SK-N-SH (cell line): Measurements from ENCODE around the gene TTC7B. TPM values are rescaled to one million over a fixed set of nuclear protein-coding genes. Genes with fewer than 3 reads are reported as not detected.

Experiments
- CTCF ChIA-PET: fragments of 300-600, 350-600 bp; formaldehyde crosslinking; extraction: SDS; loops from one replicate; lab custom pipeline; 2021; lab: Yijun Ruan, JAX
- POLR2A ChIA-PET: fragments of 350-600 bp; sonication (Branson Sonifier 250); formaldehyde crosslinking; extraction: SDS; loops from one replicate; lab custom pipeline; 2020; ENCODE audit warnings: antibody characterized with exemption, inconsistent platforms; lab: Yijun Ruan, JAX
- DNase-seq: peaks from one replicate; pipeline ENCODE4 v3.0.0; 2012
- H2AFZ ChIP-seq: fragments of 200-600 bp; sonication (generic); 2 replicates; pipeline ENCODE4 v1.8.1; 2016; ENCODE audit warnings: antibody characterized with exemption, mild to moderate bottlenecking, low read depth
- H3F3A ChIP-seq: fragments of 200-600 bp; sonication (generic); replicated peaks from 2 replicates; pipeline ENCODE3; 2016; ENCODE audit warnings: antibody characterized with exemption, mild to moderate bottlenecking; ENCODE audit not compliant: insufficient read depth
- H3K27ac ChIP-seq, 2 experiments: fragments of 200-500 bp in 1 of 2; fragments of 200-600 bp in 1 of 2; sonication (Bioruptor generic) in 1 of 2; sonication (generic), shearing (Covaris generic) in 1 of 2; 2 replicates each; pipeline versions ENCODE4 v1.5.1 to v1.6.1; 2014 to 2016; ENCODE audit warnings: low read depth in 2 of 2, inconsistent platforms in 1 of 2, low read length in 1 of 2, mild to moderate bottlenecking in 1 of 2, mixed read lengths in 1 of 2
- H3K27me3 ChIP-seq: fragments of 200-600 bp; sonication (generic), shearing (Covaris generic); 2 replicates; pipeline ENCODE4 v1.6.1; 2016; ENCODE audit warnings: mixed run types; ENCODE audit not compliant: insufficient read depth
- H3K36me3 ChIP-seq, 2 experiments: fragments of 200-500 bp in 1 of 2; fragments of 200-600 bp in 1 of 2; sonication (Bioruptor generic) in 1 of 2; sonication (generic) in 1 of 2; replicated peaks in 1 of 2; 2 replicates each; pipeline versions ENCODE3 to v1.5.1; 2014 to 2016; ENCODE audit warnings: low read length in 1 of 2, mild to moderate bottlenecking in 1 of 2; ENCODE audit not compliant: insufficient read depth in 2 of 2, control insufficient read depth in 1 of 2
- H3K4me1 ChIP-seq, 2 experiments: fragments of 200-500 bp in 1 of 2; fragments of 200-600 bp in 1 of 2; sonication (Bioruptor generic) in 1 of 2; sonication (generic), shearing (Covaris generic) in 1 of 2; 2 replicates each; pipeline versions ENCODE4 v1.5.1 to v1.6.1; 2014 to 2016; ENCODE audit warnings: low read depth in 1 of 2, low read length in 1 of 2, mixed run types in 1 of 2; ENCODE audit not compliant: insufficient read depth in 2 of 2, control insufficient read depth in 1 of 2
- H3K4me2 ChIP-seq: fragments of 200-600 bp; sonication (generic), shearing (Covaris generic); 2 replicates; pipeline ENCODE4 v1.6.1; 2017; ENCODE audit warnings: mixed run types
- H3K4me3 ChIP-seq, 2 experiments: fragments of 200-500 bp in 1 of 2; fragments of 200-600 bp in 1 of 2; sonication (Bioruptor generic) in 1 of 2; sonication (generic), shearing (Covaris generic) in 1 of 2; 2 replicates each; pipeline versions ENCODE4 v1.5.1 to v1.8.1; 2014 to 2016; ENCODE audit warnings: low read depth in 2 of 2, inconsistent platforms in 1 of 2, low read length in 1 of 2, mild to moderate bottlenecking in 1 of 2, mixed read lengths in 1 of 2, moderate library complexity in 1 of 2
- H3K79me2 ChIP-seq: fragments of 200-600 bp; sonication (generic); 2 replicates; pipeline ENCODE4 v1.8.1; 2017; ENCODE audit warnings: mild to moderate bottlenecking; ENCODE audit not compliant: insufficient read depth
- H3K9ac ChIP-seq: fragments of 200-600 bp; sonication (generic); 2 replicates; pipeline ENCODE4 v1.6.1; 2017; ENCODE audit warnings: mixed run types
- H3K9me2 ChIP-seq: fragments of 200-600 bp; sonication (generic); 2 replicates; pipeline ENCODE4 v1.6.1; 2017; ENCODE audit warnings: mixed run types
- H3K9me3 ChIP-seq: fragments of 200-600 bp; sonication (generic); 2 replicates; pipeline ENCODE4 v1.6.1; 2017; ENCODE audit warnings: mixed run types, mild to moderate bottlenecking, moderate library complexity
- H4K20me1 ChIP-seq: fragments of 200-600 bp; sonication (generic); 2 replicates; pipeline ENCODE4 v1.6.1; 2017; ENCODE audit warnings: mild to moderate bottlenecking, mixed run types; ENCODE audit not compliant: insufficient read depth
- CTCF ChIP-seq: fragments of 200-600 bp; sonication (generic); IDR thresholded peaks from 2 replicates; pipeline ENCODE4 v1.6.1; 2017; ENCODE audit warnings: antibody characterized with exemption, mild to moderate bottlenecking, moderate library complexity
- ELF1 ChIP-seq: IDR thresholded peaks from 2 replicates; pipeline ENCODE4 v1.4.0; 2012
- EZH2phosphoT487 ChIP-seq: fragments of 200-600 bp; sonication (generic); IDR thresholded peaks from 2 replicates; pipeline ENCODE4 v1.6.1; 2017; ENCODE audit warnings: low read depth, mixed run types, mild to moderate bottlenecking, antibody characterized with exemption, moderate library complexity, borderline replicate concordance
- GABPA ChIP-seq: IDR thresholded peaks from 2 replicates; pipeline ENCODE4 v1.4.0; 2012; ENCODE audit warnings: low read depth, mild to moderate bottlenecking
- JUND ChIP-seq: IDR thresholded peaks from 2 replicates; pipeline ENCODE4 v1.4.0; 2012
- MEF2A ChIP-seq: IDR thresholded peaks from 2 replicates; pipeline ENCODE4 v1.4.0; 2012; ENCODE audit warnings: low read depth, borderline replicate concordance
- MXI1 ChIP-seq: IDR thresholded peaks from 2 replicates; pipeline ENCODE4 v1.6.1; 2012; ENCODE audit warnings: mild to moderate bottlenecking, low read depth, low read length, improper control_type of control experiment
- NFIC ChIP-seq: IDR thresholded peaks from 2 replicates; pipeline ENCODE4 v1.4.0; 2012; ENCODE audit warnings: borderline replicate concordance
- RAD21 ChIP-seq: IDR thresholded peaks from 2 replicates; pipeline ENCODE4 v1.6.1; 2012; ENCODE audit warnings: mild to moderate bottlenecking, low read length
- RFX5 ChIP-seq: IDR thresholded peaks from 2 replicates; pipeline ENCODE4 v1.6.1; 2012; ENCODE audit warnings: mild to moderate bottlenecking, improper control_type of control experiment, low read length
- RXRA ChIP-seq: IDR thresholded peaks from 2 replicates; pipeline ENCODE4 v1.4.0; 2012; ENCODE audit warnings: low read depth, mild to moderate bottlenecking, borderline replicate concordance
- SMC3 ChIP-seq: IDR thresholded peaks from 2 replicates; pipeline ENCODE4 v1.6.1; 2012; ENCODE audit warnings: low read depth, low read length, improper control_type of control experiment
- TAF1 ChIP-seq: IDR thresholded peaks from 2 replicates; pipeline ENCODE4 v1.6.1; 2012; ENCODE audit warnings: low read depth, mild to moderate bottlenecking, low read length, moderate library complexity, borderline replicate concordance
- WGBS: methylation state at CpG from one replicate; pipeline ENCODE4 v1.1.6; 2017; ENCODE audit warnings: low lambda C conversion rate; 5-methylcytosine and 5-hydroxymethylcytosine counted together
- polyA plus RNA-seq, 3 experiments: library from polyadenylated mRNA; depleted of rRNA; stranded (reverse); fragments of >200 nt; gene quantifications; 2 replicates each; pipeline ENCODE4 v1.2.3, GENCODE V29; 2012

TTC7B gene
- polyA plus RNA-seq, 1 of the 3 experiments (the other 2 are of a cell fraction) = 43.1 TPM

- Histone ChIP-seq H3K4me2 (no peak overlapping the region), H3K9ac (no peak overlapping the region), H3K36me3 (no peaks in the 10 kb centered on the region), H3K27ac (no peak overlapping the region), H3K4me3 (no peak overlapping the region), H3K4me1 (peaks cover 3 to 7% of the 10 kb centered on the region in 2 experiments; a peak in 2 of 4 replicates), H3K9me3 (no peaks in the 10 kb centered on the region), H3K27me3 (no peaks in the 10 kb centered on the region), H3F3A (peaks cover 12% of the 10 kb centered on the region), H2AFZ (no peak overlapping the region), H4K20me1 (no peaks in the 10 kb centered on the region), H3K79me2 (no peaks in the 10 kb centered on the region), H3K9me2 (no peaks in the 10 kb centered on the region)
- CTCF ChIA-PET = interaction anchor here (1.0 to 6.6 kb wide), 7 partner anchors 9 to 321 kb away, joined by 3 to 38 read pairs (median 4); no protein-coding TSS in a partner anchor
- TF ChIP-seq RXRA (no peak), GABPA (no peak), MEF2A (no peak), EZH2phosphoT487 (no peak), NFIC (no peak), JUND (no peak), TAF1 (no peak), ELF1 (no peak), CTCF (no peak), SMC3 (no peak)
- 70% methylated on average over 5 of the region's 5 CpGs for WGBS
- POLR2A ChIA-PET = no interaction called here
- DNase-seq = no peak
Observed at GRCh38 chr14:90720832-90721231, 95.4 kb downstream of the TTC7B start.

- Histone ChIP-seq H3K27me3 (no peaks in the 10 kb centered on the region), H3K27ac (no peak overlapping the region), H3F3A (peaks cover 12% of the 10 kb centered on the region), H4K20me1 (no peaks in the 10 kb centered on the region), H3K4me1 (peaks cover 3 to 7% of the 10 kb centered on the region in 2 experiments; a peak in 2 of 4 replicates), H3K79me2 (no peaks in the 10 kb centered on the region), H3K9me2 (no peaks in the 10 kb centered on the region), H3K9ac (no peak overlapping the region), H3K36me3 (no peaks in the 10 kb centered on the region), H3K4me3 (no peak overlapping the region), H2AFZ (no peak overlapping the region), H3K9me3 (no peaks in the 10 kb centered on the region), H3K4me2 (no peak overlapping the region)
- WGBS = 76% methylated on average over 7 of the region's 7 CpGs
- CTCF ChIA-PET = interaction anchor here (1.0 to 6.6 kb wide), 7 partner anchors 9 to 321 kb away, joined by 3 to 38 read pairs (median 4); no protein-coding TSS in a partner anchor
- POLR2A ChIA-PET = no interaction called here
- DNase-seq = peak; percentile 47
- peak; percentile 34; the same call in 1 of the 2 replicates for TF ChIP-seq MXI1
- peak; percentile 56 for TF ChIP-seq RAD21
- no peak for TF ChIP-seq RFX5
Observed at GRCh38 chr14:90720336-90720735, 95.9 kb downstream of the TTC7B start.
